HepG2 (cell line): ENCODE measurements around the gene SYS1. TPM values are rescaled to one million over a fixed set of nuclear protein-coding genes. Genes with fewer than 3 reads are reported as not detected.

Experiments
- ARID3A ChIP-seq: IDR thresholded peaks from 2 replicates; pipeline ENCODE4 v1.6.1; 2012; ENCODE audit warnings: low read depth, low read length, improper control_type of control experiment
- EP300 ChIP-seq, 3 experiments: sonication (generic) in 1 of 3; formaldehyde crosslinking in 1 of 3; IDR thresholded peaks; 2 replicates each; pipeline versions ENCODE4 v1.5.1 to v1.6.1; 2011 to 2020; ENCODE audit warnings: low read depth in 2 of 3, low read length in 2 of 3, borderline replicate concordance in 1 of 3, improper control_type of control experiment in 1 of 3, mild to moderate bottlenecking in 1 of 3, missing genetic modification reagents in 1 of 3, moderate library complexity in 1 of 3
- GABPB1 ChIP-seq: IDR thresholded peaks from 2 replicates; pipeline ENCODE4 v1.6.1; 2016; ENCODE audit warnings: mild to moderate bottlenecking, missing genetic modification reagents, moderate library complexity, missing compliant biosample characterization
- HHEX ChIP-seq: IDR thresholded peaks from 2 replicates; pipeline ENCODE4 v1.6.1; 2016; ENCODE audit warnings: control low read depth
- KDM2A ChIP-seq: sonication (generic); formaldehyde crosslinking; IDR thresholded peaks from 2 replicates; pipeline ENCODE4 v1.4.0; 2020; ENCODE audit warnings: low read depth, missing genetic modification reagents, borderline replicate concordance
- LBX2 ChIP-seq: sonication (generic); formaldehyde crosslinking; IDR thresholded peaks from 2 replicates; pipeline ENCODE4 v1.5.0; 2020; ENCODE audit warnings: missing genetic modification reagents, mild to moderate bottlenecking, borderline replicate concordance
- MBNL3 ChIP-seq: fragments of 250-450 bp; sonication (Bioruptor Pico); conservative IDR thresholded peaks from 2 replicates; pipeline ENCODE4 v1.8.0; 2022; ENCODE audit warnings: mild to moderate bottlenecking, inconsistent platforms
- MEF2D ChIP-seq: sonication (generic); formaldehyde crosslinking; IDR thresholded peaks from 2 replicates; pipeline ENCODE4 v1.5.1; 2020; ENCODE audit warnings: mild to moderate bottlenecking, missing genetic modification reagents
- MXI1 ChIP-seq: IDR thresholded peaks from 3 replicates; pipeline ENCODE4 v1.6.1; 2012; ENCODE audit warnings: low read depth, low read length, inconsistent platforms, borderline replicate concordance
- NFE2 ChIP-seq: sonication (generic); formaldehyde crosslinking; IDR thresholded peaks from 2 replicates; pipeline ENCODE4 v1.4.0; 2020; ENCODE audit warnings: missing genetic modification reagents
- PHF8 ChIP-seq: sonication (generic); formaldehyde crosslinking; IDR thresholded peaks from 2 replicates; pipeline ENCODE4 v1.5.0; 2020; ENCODE audit warnings: missing genetic modification reagents
- SNAPC5 ChIP-seq: sonication (generic); formaldehyde crosslinking; IDR thresholded peaks from 2 replicates; pipeline ENCODE4 v1.8.1; 2023; ENCODE audit warnings: mild to moderate bottlenecking, missing genetic modification reagents, borderline replicate concordance
- ZFP90 ChIP-seq: sonication (generic); formaldehyde crosslinking; IDR thresholded peaks from 2 replicates; pipeline ENCODE4 v1.8.0; 2022; ENCODE audit warnings: missing genetic modification reagents, mild to moderate bottlenecking, inconsistent platforms, borderline replicate concordance
- ZNF354B ChIP-seq: sonication (generic); formaldehyde crosslinking; IDR thresholded peaks from 2 replicates; pipeline ENCODE4 v1.8.0; 2022; ENCODE audit warnings: mild to moderate bottlenecking, missing genetic modification reagents
- ZNF7 ChIP-seq: IDR thresholded peaks from 2 replicates; pipeline ENCODE4 v1.6.1; 2016; ENCODE audit warnings: missing biosample characterization, missing genetic modification reagents
- polyA plus RNA-seq, 8 experiments: library from polyadenylated mRNA; depleted of rRNA in 3 of 8; stranded (reverse) in 7 of 8; unstranded in 1 of 8; fragments of >200 nt; fragmentation: Illumina TruSeq in 4 of 8; extraction: Trizol in 4 of 8; gene quantifications; 2 replicates each; pipeline versions ENCODE4 v1.2.1 to v1.2.3, GENCODE V29; 2011 to 2016; ENCODE audit warnings: low read depth in 4 of 8, missing spikeins in 1 of 8, mixed read lengths in 1 of 8; ENCODE audit not compliant: insufficient read depth in 1 of 8
- total RNA-seq, 5 experiments: library from RNA; depleted of rRNA; stranded (reverse); fragments of >200 nt; fragmentation: Illumina TruSeq; extraction: Trizol; gene quantifications; 2 replicates each; pipeline ENCODE4 v1.2.3, GENCODE V29; 2016; ENCODE audit warnings: low read depth in 1 of 5

Gene SYS1
- total and polyA plus RNA-seq, 2 of the 13 experiments (the other 11 are each of a cell fraction or from before 2014, with no cell fraction given), result 38.3 to 65.6 TPM

GRCh38 chr20:45387274-45387673, 24.3 kb downstream of the SYS1 start (continued):
- TF ChIP-seq ZFP90 (CRISPR knock-in tag), result no peak
- no peak for TF ChIP-seq EP300 (IDR thresholded peaks at IDR 0.05; ENCODE audit: low read depth in 2 of 2, low read length in 2 of 2)
- no peak for TF ChIP-seq EP300 (CRISPR knock-in tag; IDR thresholded peaks at IDR 0.05; ENCODE audit: borderline replicate concordance)
- no peak for TF ChIP-seq PHF8 (CRISPR knock-in tag)
- no peak for TF ChIP-seq ARID3A
- TF ChIP-seq GABPB1 (CRISPR knock-in tag), result no peak
- no peak for TF ChIP-seq SNAPC5
- TF ChIP-seq KDM2A, result no peak
- no peak for TF ChIP-seq ZNF354B (CRISPR knock-in tag)
- TF ChIP-seq NFE2 (CRISPR knock-in tag), result no peak
- TF ChIP-seq ZNF7 (CRISPR knock-in tag), result no peak
- TF ChIP-seq MXI1, result no peak
- TF ChIP-seq MEF2D, result no peak
- TF ChIP-seq LBX2 (CRISPR knock-in tag), result no peak
- TF ChIP-seq MBNL3 (CRISPR knock-in tag), result no peak
- no peak for TF ChIP-seq HHEX (CRISPR knock-in tag)
- TF ChIP-seq, all 625 proteins: peak for 0
